HepG2 (cell line): ENCODE data around the gene KDM4F. TPM values are rescaled to one million over a fixed set of nuclear protein-coding genes. Genes with fewer than 3 reads are reported as not detected.
A peak's percentile ranks its signal among the peaks of the same experiment; 100 is the strongest.

Experiments
- ATAC-seq: fragments of 200-7000 bp; cut with Tn5 transposase; 3 replicates; pipeline ENCODE4 v1.9.1; 2020; ENCODE audit warnings: mild to moderate bottlenecking, moderate library complexity
- BruUV-seq: library from RNA; stranded (reverse); fragments of 400-500 nt; replicated peaks from 2 replicates; lab custom pipeline; 2021; lab: Mats Ljungman, UMichigan
- CTCF ChIA-PET: fragments of 300-600 bp; formaldehyde crosslinking; extraction: SDS; loops from one replicate; lab custom pipeline; 2021; ENCODE audit warnings: low total read pairs, inconsistent platforms, low intra/inter-chr PET ratio; lab: Yijun Ruan, JAX
- POLR2A ChIA-PET: fragments of 350-600 bp; sonication (Branson Sonifier 250); formaldehyde crosslinking; loops from one replicate; lab custom pipeline; 2020; ENCODE audit warnings: antibody characterized with exemption, inconsistent platforms; lab: Yijun Ruan, JAX
- DNase-seq: peaks from one replicate; pipeline ENCODE4 v3.0.0-alpha.2; 2015; ENCODE audit warnings: low spot score
- FAIRE-seq: peaks from 3 replicates; lab custom pipeline; 2011; peaks lifted over from hg19 to GRCh38; lab: Jason Lieb, UNC
- H2AFZ ChIP-seq: one replicate; pipeline ENCODE4 v1.6.1; 2011; ENCODE audit warnings: low read length, inconsistent platforms
- H3K27ac ChIP-seq: fragments of 300-600 bp; 3 replicates; pipeline ENCODE4 v1.8.0; 2011; ENCODE audit warnings: mixed run types, mild to moderate bottlenecking, mixed read lengths, low read length, inconsistent platforms; ENCODE audit not compliant: insufficient read depth; ENCODE audit errors: extremely low read length
- H3K27me3 ChIP-seq, 2 experiments: fragments of 200-600 bp in 1 of 2; 2 replicates in 1 of 2; 3 replicates in 1 of 2; pipeline versions ENCODE4 v1.6.0 to v1.8.0; 2011; ENCODE audit warnings: low read length in 2 of 2, mild to moderate bottlenecking in 2 of 2, moderate library complexity in 2 of 2, inconsistent platforms in 1 of 2; ENCODE audit not compliant: insufficient read depth in 2 of 2, control insufficient read depth in 1 of 2
- H3K36me3 ChIP-seq, 2 experiments: fragments of 200-600 bp in 1 of 2; replicated peaks in 1 of 2; 2 replicates in 1 of 2; 3 replicates in 1 of 2; pipeline versions ENCODE4 v1.5.1 to v1.8.0; 2011; ENCODE audit warnings: low read length in 2 of 2, inconsistent platforms in 1 of 2; ENCODE audit not compliant: insufficient read depth in 2 of 2, control insufficient read depth in 1 of 2
- H3K4me1 ChIP-seq: 2 replicates; pipeline ENCODE4 v1.5.1; 2012; ENCODE audit warnings: low read length, inconsistent platforms; ENCODE audit not compliant: insufficient read depth
- H3K4me2 ChIP-seq: 2 replicates; pipeline ENCODE4 v1.6.0; 2011; ENCODE audit warnings: low read depth, low read length, inconsistent platforms
- H3K4me3 ChIP-seq, 3 experiments: fragments of 200-600 bp in 1 of 3; sonication (generic), shearing (Covaris generic) in 1 of 3; replicated peaks in 1 of 3; 2 replicates each; pipeline ENCODE4 v1.5.1; 2011 to 2016; ENCODE audit warnings: low read length in 3 of 3, inconsistent platforms in 2 of 3, low read depth in 2 of 3, mild to moderate bottlenecking in 2 of 3, control low read depth in 1 of 3, mixed read lengths in 1 of 3; ENCODE audit not compliant: insufficient read depth in 1 of 3
- H3K79me2 ChIP-seq: one replicate; pipeline ENCODE4 v1.6.1; 2011; ENCODE audit warnings: low read length, inconsistent platforms; ENCODE audit not compliant: insufficient read depth
- H3K9ac ChIP-seq: 2 replicates; pipeline ENCODE4 v1.6.0; 2011; ENCODE audit warnings: mild to moderate bottlenecking, low read depth, low read length, inconsistent platforms; ENCODE audit not compliant: insufficient read depth
- H3K9me3 ChIP-seq: 2 replicates; pipeline ENCODE4 v1.5.1; 2012; ENCODE audit warnings: mild to moderate bottlenecking, low read length
- H4K20me1 ChIP-seq: 2 replicates; pipeline ENCODE4 v1.6.0; 2011; ENCODE audit warnings: inconsistent platforms, mild to moderate bottlenecking, low read length, moderate library complexity; ENCODE audit not compliant: insufficient read depth
- MATR3 ChIP-seq: sonication (generic); formaldehyde crosslinking; IDR thresholded peaks from 2 replicates; pipeline ENCODE4 v1.4.0; 2020; ENCODE audit warnings: missing genetic modification reagents
- NFATC3 ChIP-seq: sonication (generic); formaldehyde crosslinking; IDR thresholded peaks from 2 replicates; pipeline ENCODE4 v1.5.1; 2020; ENCODE audit warnings: mild to moderate bottlenecking, missing genetic modification reagents
- TP53 ChIP-seq: sonication (generic); formaldehyde crosslinking; conservative IDR thresholded peaks from 2 replicates; pipeline ENCODE4 v1.4.0; 2020; ENCODE audit warnings: missing genetic modification reagents
- UBTF ChIP-seq: sonication (generic); formaldehyde crosslinking; IDR thresholded peaks from 2 replicates; pipeline ENCODE4 v1.4.0; 2020; ENCODE audit warnings: mild to moderate bottlenecking, missing genetic modification reagents
- ZNF121 ChIP-seq: sonication (generic); formaldehyde crosslinking; IDR thresholded peaks from 2 replicates; pipeline ENCODE4 v1.5.0; 2020; ENCODE audit warnings: mild to moderate bottlenecking, missing genetic modification reagents
- ZNF546 ChIP-seq: sonication (generic); formaldehyde crosslinking; conservative IDR thresholded peaks from 2 replicates; pipeline ENCODE4 v1.8.1; 2023; ENCODE audit warnings: mild to moderate bottlenecking, missing genetic modification reagents
- WGBS: methylation state at CpG from one replicate; pipeline ENCODE4 v1.1.6; 2017; ENCODE audit warnings: low lambda C conversion rate; 5-methylcytosine and 5-hydroxymethylcytosine counted together
- in situ Hi-C: cut with HindIII; loops from 2 replicates; pipeline ENCODE4 v1.10.0; 2017; ENCODE audit warnings: low pct_unique_long_range_greater_than_20kb; ENCODE audit not compliant: extremely low pct_ligation_motif_present
- intact Hi-C: fragments of 100-400 bp; cut with micrococcal nuclease; formaldehyde crosslinking; loops from one replicate; pipeline ENCODE4 v1.10.0; 2022; ENCODE audit not compliant: unreplicated experiment
- polyA plus RNA-seq, 8 experiments: library from polyadenylated mRNA; depleted of rRNA in 3 of 8; stranded (reverse) in 7 of 8; unstranded in 1 of 8; fragments of >200 nt; fragmentation: Illumina TruSeq in 4 of 8; extraction: Trizol in 4 of 8; gene quantifications; 2 replicates each; pipeline versions ENCODE4 v1.2.1 to v1.2.3, GENCODE V29; 2011 to 2016; ENCODE audit warnings: low read depth in 4 of 8, missing spikeins in 1 of 8, mixed read lengths in 1 of 8; ENCODE audit not compliant: insufficient read depth in 1 of 8
- total RNA-seq, 5 experiments: library from RNA; depleted of rRNA; stranded (reverse); fragments of >200 nt; fragmentation: Illumina TruSeq; extraction: Trizol; gene quantifications; 2 replicates each; pipeline ENCODE4 v1.2.3, GENCODE V29; 2016; ENCODE audit warnings: low read depth in 1 of 5
- TF ChIP-seq, protein P1 (sequence below): sonication (generic); formaldehyde crosslinking; IDR thresholded peaks from 2 replicates; pipeline ENCODE4 v1.4.0; 2020; ENCODE audit warnings: missing genetic modification reagents; ENCODE audit errors: not compliant biosample characterization
- TF ChIP-seq, protein P2 (sequence below): sonication (generic); formaldehyde crosslinking; IDR thresholded peaks from 2 replicates; pipeline ENCODE4 v1.4.0; 2020; ENCODE audit warnings: mild to moderate bottlenecking, missing genetic modification reagents

The KDM4F gene
- total and polyA plus RNA-seq, 2 of the 13 experiments (the other 11 are each of a cell fraction or from before 2014, with no cell fraction given), result not detected

DNA sequence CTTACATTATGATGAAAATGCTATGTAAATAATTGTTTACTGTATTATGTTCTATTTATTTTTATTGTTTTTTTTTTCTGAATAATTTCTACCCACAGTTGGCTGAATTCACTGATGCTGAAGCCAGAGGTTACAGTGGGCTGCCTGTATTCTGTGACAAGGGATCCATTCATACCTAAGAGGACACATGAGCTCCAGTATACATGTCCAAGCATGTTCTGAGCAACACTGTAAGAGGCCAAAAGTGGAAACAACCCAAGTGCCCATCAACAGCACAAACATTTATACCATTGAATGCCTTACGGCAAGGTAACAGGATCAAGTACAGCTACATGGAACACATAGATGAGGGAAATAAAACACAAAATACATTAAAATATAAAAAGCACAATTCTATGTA, 16.1 kb downstream of the KDM4F start:
- H3K79me2 ChIP-seq, result peaks cover 24% of the 10 kb centered on the region
- BruUV-seq, result no TSS peak
- no peak overlapping the region for H3K9ac ChIP-seq
- DNase-seq, result no peak
- WGBS, result 95% methylated on average over 1 of the region's 1 CpG
- no peak for TF ChIP-seq MATR3
- no peak for TF ChIP-seq ZNF546 (CRISPR knock-in tag)
- no peak for TF ChIP-seq NFATC3 (CRISPR knock-in tag)
- TF ChIP-seq, protein P1, sequence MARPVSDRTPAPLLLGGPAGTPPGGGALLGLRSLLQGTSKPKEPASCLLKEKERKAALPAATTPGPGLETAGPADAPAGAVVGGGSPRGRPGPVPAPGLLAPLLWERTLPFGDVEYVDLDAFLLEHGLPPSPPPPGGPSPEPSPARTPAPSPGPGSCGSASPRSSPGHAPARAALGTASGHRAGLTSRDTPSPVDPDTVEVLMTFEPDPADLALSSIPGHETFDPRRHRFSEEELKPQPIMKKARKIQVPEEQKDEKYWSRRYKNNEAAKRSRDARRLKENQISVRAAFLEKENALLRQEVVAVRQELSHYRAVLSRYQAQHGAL (CRISPR knock-in tag), result no peak
- TF ChIP-seq UBTF (CRISPR knock-in tag), result no peak
- TF ChIP-seq ZNF121 (CRISPR knock-in tag), result no peak
- TF ChIP-seq, protein P2, sequence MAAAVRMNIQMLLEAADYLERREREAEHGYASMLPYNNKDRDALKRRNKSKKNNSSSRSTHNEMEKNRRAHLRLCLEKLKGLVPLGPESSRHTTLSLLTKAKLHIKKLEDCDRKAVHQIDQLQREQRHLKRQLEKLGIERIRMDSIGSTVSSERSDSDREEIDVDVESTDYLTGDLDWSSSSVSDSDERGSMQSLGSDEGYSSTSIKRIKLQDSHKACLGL (CRISPR knock-in tag), result no peak
- peak; percentile 94; the same call in 1 of the 2 replicates for TF ChIP-seq TP53
- no peaks in the 10 kb centered on the region; a peak in 1 of 5 replicates for H3K27me3 ChIP-seq
- CTCF ChIA-PET, result no interaction called here
- intact Hi-C loops, result loop anchor here (10.0 kb wide), 1 partner anchor 551 kb away; the partner anchor contains the start of gene C11orf97
- no peak overlapping the region for H3K4me3 ChIP-seq
- in situ Hi-C loops, result loop anchor here (10.0 kb wide), 1 partner anchor 639 kb away; no protein-coding TSS in a partner anchor
- H3K4me1 ChIP-seq, result peaks cover 18% of the 10 kb centered on the region
- H3K27ac ChIP-seq, result no peak overlapping the region
- no peaks in the 10 kb centered on the region for H3K9me3 ChIP-seq
- H3K36me3 ChIP-seq, result no peaks in the 10 kb centered on the region
- H4K20me1 ChIP-seq, result peaks cover under 1% of the 10 kb centered on the region; the same call in 1 of the 2 replicates
- POLR2A ChIA-PET, result no interaction called here
- no peak overlapping the region for H2AFZ ChIP-seq
- no peak for FAIRE-seq
- no peak for ATAC-seq
- no peak overlapping the region for H3K4me2 ChIP-seq
